ENCODE data around the gene PNPLA1. TPM values are rescaled to one million over a fixed set of nuclear protein-coding genes. Genes with fewer than 3 reads are reported as not detected.

The PNPLA1 gene
- total RNA-seq, 4 donors from 2014 or later: 0.59 to 0.64 TPM; not detected in 2

DNA sequence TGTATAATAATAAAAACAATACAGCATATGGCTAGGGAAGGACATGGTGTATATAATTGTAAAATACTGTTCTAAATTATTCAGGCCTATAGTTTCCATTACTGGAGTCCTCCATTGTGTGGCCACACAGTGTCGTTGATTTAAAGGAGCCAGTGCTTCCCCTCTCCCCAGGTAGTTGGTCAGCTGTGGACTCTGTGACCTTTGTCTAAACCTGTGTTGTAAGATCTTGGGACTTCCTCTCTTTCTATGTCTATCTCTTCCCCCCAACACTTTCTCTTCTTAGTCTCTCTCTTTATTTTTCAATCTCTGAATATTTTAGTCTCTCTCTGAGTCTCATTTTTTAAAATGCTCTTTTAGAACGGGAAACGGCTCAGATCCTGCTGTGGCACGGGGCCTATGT is 37.7 kb upstream of the PNPLA1 start:
- Histone ChIP-seq H3K27me3 (no peaks in the 10 kb centered on the region), H3K4me1 (peaks cover 0 to 24% (median 15%) of the 10 kb centered on the region in 3 donors), H3K36me3 (peaks cover 8 to 66% (median 28%) of the 10 kb centered on the region in 3 donors), H3K9me3 (no peaks in the 10 kb centered on the region), H3K27ac (no peak overlapping the region), H3K4me3 (no peak overlapping the region)
- DNase-seq: no peak
- intact Hi-C loops (cut with DNase I): no loop called here
- TF ChIP-seq POLR2A (IDR thresholded peaks at IDR 0.05): no peak
- TF ChIP-seq, protein P1, sequence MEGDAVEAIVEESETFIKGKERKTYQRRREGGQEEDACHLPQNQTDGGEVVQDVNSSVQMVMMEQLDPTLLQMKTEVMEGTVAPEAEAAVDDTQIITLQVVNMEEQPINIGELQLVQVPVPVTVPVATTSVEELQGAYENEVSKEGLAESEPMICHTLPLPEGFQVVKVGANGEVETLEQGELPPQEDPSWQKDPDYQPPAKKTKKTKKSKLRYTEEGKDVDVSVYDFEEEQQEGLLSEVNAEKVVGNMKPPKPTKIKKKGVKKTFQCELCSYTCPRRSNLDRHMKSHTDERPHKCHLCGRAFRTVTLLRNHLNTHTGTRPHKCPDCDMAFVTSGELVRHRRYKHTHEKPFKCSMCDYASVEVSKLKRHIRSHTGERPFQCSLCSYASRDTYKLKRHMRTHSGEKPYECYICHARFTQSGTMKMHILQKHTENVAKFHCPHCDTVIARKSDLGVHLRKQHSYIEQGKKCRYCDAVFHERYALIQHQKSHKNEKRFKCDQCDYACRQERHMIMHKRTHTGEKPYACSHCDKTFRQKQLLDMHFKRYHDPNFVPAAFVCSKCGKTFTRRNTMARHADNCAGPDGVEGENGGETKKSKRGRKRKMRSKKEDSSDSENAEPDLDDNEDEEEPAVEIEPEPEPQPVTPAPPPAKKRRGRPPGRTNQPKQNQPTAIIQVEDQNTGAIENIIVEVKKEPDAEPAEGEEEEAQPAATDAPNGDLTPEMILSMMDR (IDR thresholded peaks at IDR 0.05): no peak
- WGBS, 2 donors: 82 to 83% methylated on average over 4 of the region's 4 CpGs

DNA sequence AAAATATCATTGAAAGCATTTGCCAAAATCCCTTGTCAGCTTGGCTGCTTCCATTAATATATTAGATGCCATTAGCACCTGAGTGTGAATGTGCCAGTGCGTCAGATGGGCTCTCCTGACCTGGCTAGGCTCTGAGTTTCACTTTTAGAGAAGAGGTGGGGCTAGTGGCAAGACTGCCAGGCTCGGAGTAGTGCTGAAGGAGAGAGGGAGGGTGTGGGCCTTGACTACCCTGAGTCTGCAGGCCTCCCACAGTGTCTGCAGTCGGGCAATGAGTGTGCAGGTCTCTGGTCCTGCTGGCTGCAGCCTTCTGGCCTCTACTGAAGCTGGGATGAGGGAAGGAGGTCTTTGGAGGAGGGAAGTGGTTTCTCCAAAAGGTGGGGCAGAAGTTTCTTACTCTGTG is 34.6 kb upstream of the PNPLA1 start:
- H3K36me3 ChIP-seq: peaks cover 3 to 35% (median 13%) of the 10 kb centered on the region in 3 donors
- 48 to 54% methylated on average over 2 to 3 of the region's 3 CpGs for WGBS, 2 donors
- intact Hi-C loops (cut with DNase I): no loop called here
- H3K4me3 ChIP-seq: no peak overlapping the region
- H3K27ac ChIP-seq: no peak overlapping the region
- H3K9me3 ChIP-seq: no peaks in the 10 kb centered on the region
- peaks cover 0 to 6% (median 0%) of the 10 kb centered on the region in 3 donors for H3K4me1 ChIP-seq
- no peaks in the 10 kb centered on the region for H3K27me3 ChIP-seq
- TF ChIP-seq, protein P1 (IDR thresholded peaks at IDR 0.05): no peak
- no peak for TF ChIP-seq POLR2A (IDR thresholded peaks at IDR 0.05)
- no peak for DNase-seq

GRCh38 chr6:36235862-36236261 is 34.0 kb upstream of the PNPLA1 start:
- Histone ChIP-seq H3K4me3 (no peak overlapping the region), H3K36me3 (peaks cover 0 to 29% (median 9%) of the 10 kb centered on the region in 3 donors), H3K4me1 (peaks cover 0 to 10% (median 0%) of the 10 kb centered on the region in 3 donors), H3K9me3 (no peaks in the 10 kb centered on the region), H3K27me3 (no peaks in the 10 kb centered on the region), H3K27ac (no peak overlapping the region)
- WGBS, 2 donors: 83 to 100% methylated on average over 6 to 9 of the region's 17 CpGs
- no peak for DNase-seq
- TF ChIP-seq, protein P1 (IDR thresholded peaks at IDR 0.05): no peak
- TF ChIP-seq POLR2A (IDR thresholded peaks at IDR 0.05): no peak
- intact Hi-C loops (cut with DNase I): no loop called here

DNA sequence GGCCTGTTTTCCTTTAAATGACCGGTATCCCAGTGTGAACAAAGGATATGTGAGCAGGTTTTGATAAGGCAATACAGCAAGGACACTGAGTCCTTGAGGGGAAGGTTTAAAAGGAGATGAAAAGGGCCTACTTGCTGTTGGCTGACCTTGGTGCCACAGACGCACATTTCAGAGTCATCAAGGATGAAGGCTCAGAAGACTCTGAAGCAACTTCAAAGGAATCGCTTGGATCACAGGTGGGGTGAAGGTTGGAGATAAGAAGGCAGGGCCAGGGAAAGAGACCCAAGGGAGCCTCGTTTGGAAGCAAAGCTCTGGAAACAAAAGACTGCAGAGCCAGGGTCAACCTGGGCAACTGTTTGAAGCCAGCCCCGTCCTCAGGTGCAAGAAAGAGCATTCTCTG is 30.1 kb upstream of the PNPLA1 start:
- DNase-seq: no peak
- intact Hi-C loops (cut with DNase I): no loop called here

DNA sequence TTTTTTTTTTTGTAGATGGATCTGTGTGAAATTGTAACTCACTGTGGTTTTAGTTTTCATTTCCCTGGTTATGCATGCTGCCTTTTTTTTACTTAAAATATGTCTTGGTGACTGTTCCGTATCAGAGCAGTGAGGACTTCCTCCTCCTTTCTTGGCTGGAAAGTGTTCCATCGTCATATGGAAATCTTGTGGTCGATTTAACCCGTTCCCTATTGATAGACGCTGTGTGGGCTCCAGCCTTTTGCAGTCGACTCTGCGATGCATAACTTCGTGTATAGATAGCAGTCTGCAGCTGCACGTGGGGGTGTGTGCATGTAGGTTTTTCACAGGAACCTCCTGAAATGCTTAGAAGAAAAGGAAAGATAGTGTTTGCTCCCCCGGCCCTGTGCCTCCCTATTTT is 28.1 kb upstream of the PNPLA1 start:
- WGBS, 2 donors: 49 to 71% methylated on average over 10 of the region's 10 CpGs

More for the DNA sequence above, 30.1 kb upstream of the PNPLA1 start:
- no peaks in the 10 kb centered on the region for H3K27me3 ChIP-seq
- H3K9me3 ChIP-seq: no peaks in the 10 kb centered on the region
- H3K27ac ChIP-seq: no peak overlapping the region
- H3K4me3 ChIP-seq: no peak overlapping the region
- 75 to 84% methylated on average over 5 of the region's 5 CpGs for WGBS, 2 donors
- TF ChIP-seq, protein P1 (IDR thresholded peaks at IDR 0.05): no peak
- no peak for TF ChIP-seq POLR2A (IDR thresholded peaks at IDR 0.05)
- peaks cover 0 to 10% (median 4%) of the 10 kb centered on the region in 3 donors for H3K4me1 ChIP-seq
- H3K36me3 ChIP-seq: no peaks in the 10 kb centered on the region

More for the DNA sequence above, 28.1 kb upstream of the PNPLA1 start:
- Histone ChIP-seq H3K27me3 (no peaks in the 10 kb centered on the region), H3K27ac (no peak overlapping the region), H3K36me3 (no peaks in the 10 kb centered on the region), H3K4me1 (peaks cover 0 to 25% (median 4%) of the 10 kb centered on the region in 3 donors), H3K9me3 (no peaks in the 10 kb centered on the region), H3K4me3 (no peak overlapping the region)
- no peak for DNase-seq
- TF ChIP-seq POLR2A (IDR thresholded peaks at IDR 0.05): no peak
- TF ChIP-seq, protein P1 (IDR thresholded peaks at IDR 0.05): no peak
- intact Hi-C loops (cut with DNase I): no loop called here

All from esophagus squamous epithelium (tissue), 5 donors.